ENCODE results near the gene TOM1L2. TPM values are rescaled to one million over a fixed set of nuclear protein-coding genes. Genes with fewer than 3 reads are reported as not detected.

TOM1L2 gene
- total RNA-seq, 2 donors from 2014 or later = 16.3 to 19.8 TPM

- no peak overlapping the region for H3K27ac Mint-ChIP-seq
- no peaks in the 10 kb centered on the region for H3K9me3 Mint-ChIP-seq
- DNase-seq (ENCODE audit: low spot score in 2 of 2) = no peak
- H3K36me3 Mint-ChIP-seq = peaks cover 0 to 7% of the 10 kb centered on the region in 2 donors
- ATAC-seq = no peak
Measured at GRCh38 chr17:17868641-17869522, 103.3 kb downstream of the TOM1L2 start.

GRCh38 chr17:17866897-17867296 is 105.3 kb downstream of the TOM1L2 start:
- Mint-ChIP-seq H3K36me3 (peaks cover 0 to 7% of the 10 kb centered on the region in 2 donors), H3K9me3 (no peaks in the 10 kb centered on the region), H3K27ac (no peak overlapping the region)
- ATAC-seq = peak in 1 of 2 donors; percentile 11
- DNase-seq (ENCODE audit: low spot score in 2 of 2) = no peak

GRCh38 chr17:17866425-17866824 is 105.8 kb downstream of the TOM1L2 start:
- ATAC-seq (no peak), DNase-seq (ENCODE audit: low spot score in 2 of 2) (no peak)
- Mint-ChIP-seq H3K36me3 (peaks cover 0 to 7% of the 10 kb centered on the region in 2 donors), H3K9me3 (no peaks in the 10 kb centered on the region), H3K27ac (no peak overlapping the region)

- no peak overlapping the region for H3K27ac Mint-ChIP-seq
- ATAC-seq (no peak), DNase-seq (ENCODE audit: low spot score in 2 of 2) (no peak)
- peaks cover 0 to 7% of the 10 kb centered on the region in 2 donors for H3K36me3 Mint-ChIP-seq
- H3K9me3 Mint-ChIP-seq = no peaks in the 10 kb centered on the region
Measured at GRCh38 chr17:17865035-17865434, 107.2 kb downstream of the TOM1L2 start.

GRCh38 chr17:17860766-17861107 is 111.5 kb downstream of the TOM1L2 start:
- Mint-ChIP-seq H3K36me3 (no peaks in the 10 kb centered on the region), H3K27ac (no peak overlapping the region), H3K9me3 (no peaks in the 10 kb centered on the region)
- no peak for ATAC-seq
- no peak for DNase-seq (ENCODE audit: low spot score in 2 of 2)

GRCh38 chr17:17859909-17860765 is 112.1 kb downstream of the TOM1L2 start:
- Mint-ChIP-seq H3K9me3 (no peaks in the 10 kb centered on the region), H3K36me3 (no peaks in the 10 kb centered on the region), H3K27ac (no peak overlapping the region)
- DNase-seq (ENCODE audit: low spot score in 2 of 2) (peak; percentile 72 to 75), ATAC-seq (peak; percentile 84 to 86)

- no peak for ATAC-seq
- H3K27ac Mint-ChIP-seq = no peak overlapping the region
- peaks cover 4% of the 10 kb centered on the region in 2 donors for H3K36me3 Mint-ChIP-seq
Measured at GRCh38 chr17:17857496-17857895, 114.7 kb downstream of the TOM1L2 start.

GRCh38 chr17:17856386-17856785 is 115.8 kb downstream of the TOM1L2 start:
- Mint-ChIP-seq H3K27ac (no peak overlapping the region), H3K36me3 (peaks cover 12 to 13% of the 10 kb centered on the region in 2 donors), H3K9me3 (no peaks in the 10 kb centered on the region)
- ATAC-seq (no peak), DNase-seq (ENCODE audit: low spot score in 2 of 2) (no peak)

More at GRCh38 chr17:17857496-17857895, 114.7 kb downstream of the TOM1L2 start:
- no peaks in the 10 kb centered on the region for H3K9me3 Mint-ChIP-seq
- DNase-seq (ENCODE audit: low spot score in 2 of 2) = no peak

- no peak overlapping the region for H3K27ac Mint-ChIP-seq
- no peak for ATAC-seq
Measured at GRCh38 chr17:17855976-17856375, 116.2 kb downstream of the TOM1L2 start.

GRCh38 chr17:17853811-17854447 is 118.3 kb downstream of the TOM1L2 start:
- Mint-ChIP-seq H3K36me3 (peaks cover 12 to 21% of the 10 kb centered on the region in 2 donors), H3K9me3 (no peaks in the 10 kb centered on the region), H3K27ac (peak overlapping the region; percentile 89 to 91)
- peak; percentile 66 to 71 for ATAC-seq
- peak in 1 of 2 donors; percentile 53 for DNase-seq (ENCODE audit: low spot score in 2 of 2)

More at GRCh38 chr17:17855976-17856375, 116.2 kb downstream of the TOM1L2 start:
- DNase-seq (ENCODE audit: low spot score in 2 of 2) = no peak
- Mint-ChIP-seq H3K36me3 (peaks cover 12 to 13% of the 10 kb centered on the region in 2 donors), H3K9me3 (no peaks in the 10 kb centered on the region)

GRCh38 chr17:17852930-17853329 is 119.3 kb downstream of the TOM1L2 start:
- Mint-ChIP-seq H3K36me3 (peaks cover 12 to 21% of the 10 kb centered on the region in 2 donors), H3K27ac (peak overlapping the region in 1 of 2 donors; percentile 89), H3K9me3 (no peaks in the 10 kb centered on the region)
- DNase-seq (ENCODE audit: low spot score in 2 of 2) (no peak), ATAC-seq (no peak)

- no peak for DNase-seq (ENCODE audit: low spot score in 2 of 2)
- no peak for ATAC-seq
- Mint-ChIP-seq H3K36me3 (peaks cover 12 to 21% of the 10 kb centered on the region in 2 donors), H3K9me3 (no peaks in the 10 kb centered on the region), H3K27ac (peak overlapping the region; percentile 18 to 83)
Measured at GRCh38 chr17:17851103-17852002, 120.8 kb downstream of the TOM1L2 start.

GRCh38 chr17:17849845-17850373 is 122.3 kb downstream of the TOM1L2 start:
- peak; percentile 52 to 55 for ATAC-seq
- peak overlapping the region; percentile 83 to 96 for H3K27ac Mint-ChIP-seq
- peaks cover 12 to 21% of the 10 kb centered on the region in 2 donors for H3K36me3 Mint-ChIP-seq

GRCh38 chr17:17849147-17849820 is 122.9 kb downstream of the TOM1L2 start:
- Mint-ChIP-seq H3K27ac (peak overlapping the region; percentile 83 to 96), H3K9me3 (no peaks in the 10 kb centered on the region), H3K36me3 (peaks cover 12 to 21% of the 10 kb centered on the region in 2 donors)
- peak; percentile 76 to 81 for ATAC-seq
- peak; percentile 83 to 92 for DNase-seq (ENCODE audit: low spot score in 2 of 2)

More at GRCh38 chr17:17849845-17850373, 122.3 kb downstream of the TOM1L2 start:
- no peaks in the 10 kb centered on the region for H3K9me3 Mint-ChIP-seq
- peak; percentile 71 to 77 for DNase-seq (ENCODE audit: low spot score in 2 of 2)
